ENCODE data around the gene WSCD2.

Gene WSCD2

GRCh38 chr12:108107293-108107692 is 21.8 kb upstream of the WSCD2 start:
- no peak for DNase-seq (ENCODE audit: low read depth)

GRCh38 chr12:108109504-108109903 is 19.6 kb upstream of the WSCD2 start:
- no peak for DNase-seq (ENCODE audit: low read depth)

- DNase-seq (ENCODE audit: low read depth) = no peak
These were observed 19.1 kb upstream of the WSCD2 start for GRCh38 chr12:108109954-108110353.

- no peak for DNase-seq (ENCODE audit: low read depth)
These were observed 18.2 kb upstream of the WSCD2 start for GRCh38 chr12:108110844-108111243.

GRCh38 chr12:108112832-108113556 is 16.1 kb upstream of the WSCD2 start:
- DNase-seq (ENCODE audit: low read depth) = no peak

- no peak for DNase-seq (ENCODE audit: low read depth)
These were observed 13.7 kb upstream of the WSCD2 start for GRCh38 chr12:108115123-108116121.

GRCh38 chr12:108116254-108116653 is 12.8 kb upstream of the WSCD2 start:
- no peak for DNase-seq (ENCODE audit: low read depth)

GRCh38 chr12:108116699-108117098 is 12.4 kb upstream of the WSCD2 start:
- no peak for DNase-seq (ENCODE audit: low read depth)

- no peak for DNase-seq (ENCODE audit: low read depth)
These were observed 11.8 kb upstream of the WSCD2 start for GRCh38 chr12:108117163-108117849.

- DNase-seq (ENCODE audit: low read depth) = no peak
These were observed 11.2 kb upstream of the WSCD2 start for GRCh38 chr12:108117902-108118301.

GRCh38 chr12:108119126-108119973 is 9.7 kb upstream of the WSCD2 start:
- no peak for DNase-seq (ENCODE audit: low read depth)

GRCh38 chr12:108119974-108120862 is 8.9 kb upstream of the WSCD2 start:
- no peak for DNase-seq (ENCODE audit: low read depth)

- no peak for DNase-seq (ENCODE audit: low read depth)
These were observed 8.3 kb upstream of the WSCD2 start for GRCh38 chr12:108120863-108121165.

- DNase-seq (ENCODE audit: low read depth) = no peak
These were observed 7.8 kb upstream of the WSCD2 start for GRCh38 chr12:108121320-108121719.

- no peak for DNase-seq (ENCODE audit: low read depth)
These were observed 7.2 kb upstream of the WSCD2 start for GRCh38 chr12:108121728-108122471.

- no peak for DNase-seq (ENCODE audit: low read depth)
These were observed 6.4 kb upstream of the WSCD2 start for GRCh38 chr12:108122644-108123043.

- no peak for DNase-seq (ENCODE audit: low read depth)
These were observed 5.7 kb upstream of the WSCD2 start for GRCh38 chr12:108123402-108123801.

GRCh38 chr12:108125073-108125472 is 4.0 kb upstream of the WSCD2 start:
- no peak for DNase-seq (ENCODE audit: low read depth)

- DNase-seq (ENCODE audit: low read depth) = no peak
These were observed 2.9 kb upstream of the WSCD2 start for GRCh38 chr12:108126212-108126611.

- no peak for DNase-seq (ENCODE audit: low read depth)
These were observed 2.0 kb upstream of the WSCD2 start for GRCh38 chr12:108126990-108127501.

Measured in stimulated activated CD8-positive, alpha-beta memory T cell treated with anti-CD3 and anti-CD28 coated beads, Interleukin-7, amount 100 ng/mL, for 24 hours (primary cell).